HEK293 (cell line): Measurements from ENCODE around the gene ART1.

Experiments
- CTCF ChIA-PET: fragments of 350-600 bp; formaldehyde crosslinking; extraction: SDS; loops from one replicate; lab custom pipeline; 2021; ENCODE audit warnings: antibody characterized with exemption; lab: Yijun Ruan, JAX
- POLR2A ChIA-PET: fragments of 300-600 bp; formaldehyde crosslinking; extraction: SDS; loops from one replicate; lab custom pipeline; 2020; ENCODE audit warnings: antibody characterized with exemption, inconsistent platforms; lab: Yijun Ruan, JAX
- H3K27ac ChIP-seq: fragments of 200-500 bp; sonication (Bioruptor generic); 2 replicates; pipeline ENCODE4 v1.5.1; 2014; ENCODE audit warnings: low read depth, low read length, control low read depth, inconsistent platforms; ENCODE audit errors: extremely low read depth
- H3K36me3 ChIP-seq, 2 experiments: fragments of 200-500 bp in 1 of 2; sonication (Bioruptor generic) in 1 of 2; 1 replicate in 1 of 2; 2 replicates in 1 of 2; pipeline ENCODE4 v1.5.1; 2014 to 2017; ENCODE audit warnings: inconsistent platforms in 2 of 2, low read length in 2 of 2; ENCODE audit not compliant: control insufficient read depth in 2 of 2, insufficient read depth in 1 of 2
- H3K4me1 ChIP-seq: fragments of 200-500 bp; sonication (Bioruptor generic); 2 replicates; pipeline ENCODE4 v1.5.1; 2014; ENCODE audit warnings: mild to moderate bottlenecking, low read length, inconsistent platforms; ENCODE audit not compliant: control insufficient read depth, insufficient read depth
- H3K4me3 ChIP-seq: 2 replicates; pipeline ENCODE4 v1.5.1; 2011; ENCODE audit warnings: low read depth, mild to moderate bottlenecking, control low read depth, low read length, moderate library complexity
- H3K9me3 ChIP-seq: fragments of 200-500 bp; sonication (Bioruptor generic); 2 replicates; pipeline ENCODE4 v1.5.1; 2014; ENCODE audit warnings: low read depth, low read length, inconsistent platforms; ENCODE audit not compliant: control insufficient read depth, insufficient read depth
- CTCF ChIP-seq: fragments of 450-650 bp; formaldehyde crosslinking; IDR thresholded peaks from 2 replicates; pipeline ENCODE4 v1.5.1; 2016; ENCODE audit warnings: missing biosample characterization, missing genetic modification characterization
- HOXC10 ChIP-seq: sonication (generic); formaldehyde crosslinking; IDR thresholded peaks from 2 replicates; pipeline ENCODE4 v1.8.1; 2023; ENCODE audit warnings: mild to moderate bottlenecking, missing genetic modification reagents
- PRDM1 ChIP-seq: fragments of 450-650 bp; formaldehyde crosslinking; IDR thresholded peaks from 2 replicates; pipeline ENCODE4; 2016; ENCODE audit warnings: missing biosample characterization, missing genetic modification characterization
- TCF7L2 ChIP-seq: IDR thresholded peaks from 2 replicates; pipeline ENCODE4 v1.6.1; 2011; ENCODE audit warnings: low read depth, mild to moderate bottlenecking, inconsistent platforms, low read length, moderate library complexity, borderline replicate concordance
- ZNF133 ChIP-seq: fragments of 450-650 bp; formaldehyde crosslinking; IDR thresholded peaks from 2 replicates; pipeline ENCODE4 v1.5.1; 2016; ENCODE audit warnings: missing biosample characterization, missing genetic modification characterization
- ZNF148 ChIP-seq: fragments of 450-650 bp; formaldehyde crosslinking; IDR thresholded peaks from 2 replicates; pipeline ENCODE4 v1.5.0; 2017; ENCODE audit warnings: missing biosample characterization, missing genetic modification characterization, borderline replicate concordance
- ZNF174 ChIP-seq: fragments of 450-650 bp; formaldehyde crosslinking; IDR thresholded peaks from 2 replicates; pipeline ENCODE4 v1.5.0; 2017; ENCODE audit warnings: missing biosample characterization, mild to moderate bottlenecking, missing genetic modification characterization
- ZNF202 ChIP-seq: fragments of 450-650 bp; formaldehyde crosslinking; IDR thresholded peaks from 2 replicates; pipeline ENCODE4 v1.5.1; 2016; ENCODE audit warnings: missing biosample characterization, missing genetic modification characterization, borderline replicate concordance
- ZNF555 ChIP-seq: fragments of 450-650 bp; formaldehyde crosslinking; conservative IDR thresholded peaks from 2 replicates; pipeline ENCODE4 v1.5.1; 2017; ENCODE audit warnings: missing biosample characterization, mild to moderate bottlenecking, missing genetic modification characterization, inconsistent platforms
- ZNF580 ChIP-seq: fragments of 450-650 bp; formaldehyde crosslinking; IDR thresholded peaks from 2 replicates; pipeline ENCODE4 v1.5.1; 2016; ENCODE audit warnings: missing biosample characterization, missing genetic modification characterization
- ZNF610 ChIP-seq: fragments of 450-650 bp; formaldehyde crosslinking; IDR thresholded peaks from 2 replicates; pipeline ENCODE4 v1.5.1; 2016; ENCODE audit warnings: missing biosample characterization, missing genetic modification characterization, borderline replicate concordance
- ZNF654 ChIP-seq: fragments of 450-650 bp; formaldehyde crosslinking; IDR thresholded peaks from 2 replicates; pipeline ENCODE4 v1.5.1; 2016; ENCODE audit warnings: low read depth, missing biosample characterization, missing genetic modification characterization
- ZNF707 ChIP-seq: fragments of 450-650 bp; formaldehyde crosslinking; IDR thresholded peaks from 2 replicates; pipeline ENCODE4 v1.5.1; 2016; ENCODE audit warnings: missing biosample characterization, missing genetic modification characterization
- ZSCAN30 ChIP-seq: fragments of 450-650 bp; IDR thresholded peaks from 2 replicates; pipeline ENCODE4 v1.5.1; 2018; ENCODE audit warnings: missing biosample characterization, mild to moderate bottlenecking, missing genetic modification characterization, moderate library complexity

Gene ART1

GRCh38 chr11:3605771-3606203 is 39.1 kb upstream of the ART1 start (continued):
- TF ChIP-seq ZNF148 (tag by site-specific recombination) (no peak), ZNF580 (tag by site-specific recombination) (no peak), PRDM1 (tag by site-specific recombination) (no peak), TCF7L2 (no peak), HOXC10 (no peak)

GRCh38 chr11:3609416-3610265 is 35.3 kb upstream of the ART1 start:
- no peaks in the 10 kb centered on the region for H3K9me3 ChIP-seq
- ChIA-PET POLR2A (no interaction called here), CTCF (interaction anchor here (0.6 to 1.6 kb wide), 11 partner anchors 7 to 523 kb away, joined by 3 to 8 read pairs (median 4); no protein-coding TSS in a partner anchor)
- H3K27ac ChIP-seq, result no peak overlapping the region
- no peaks in the 10 kb centered on the region for H3K36me3 ChIP-seq
- H3K4me1 ChIP-seq, result no peaks in the 10 kb centered on the region
- TF ChIP-seq CTCF (tag by site-specific recombination), result peak; percentile 33; the same call in 1 of the 2 replicates
- no peak for TF ChIP-seq ZNF174 (tag by site-specific recombination)
- no peak for TF ChIP-seq ZSCAN30 (tag by site-specific recombination)
- TF ChIP-seq ZNF654 (tag by site-specific recombination), result peak; percentile 59
- TF ChIP-seq ZNF555 (tag by site-specific recombination), result no peak
- H3K4me3 ChIP-seq, result no peak overlapping the region

GRCh38 chr11:3610846-3611245 is 34.1 kb upstream of the ART1 start:
- no peak overlapping the region for H3K27ac ChIP-seq
- TF ChIP-seq ZNF610 (tag by site-specific recombination) (no peak), ZNF133 (tag by site-specific recombination) (peak; percentile 17; the same call in 1 of the 2 replicates), ZNF707 (tag by site-specific recombination) (no peak), ZNF202 (tag by site-specific recombination) (no peak), ZSCAN30 (tag by site-specific recombination) (no peak)
- POLR2A ChIA-PET, result no interaction called here
- H3K4me1 ChIP-seq, result no peaks in the 10 kb centered on the region
- H3K36me3 ChIP-seq, result no peaks in the 10 kb centered on the region
- CTCF ChIA-PET, result interaction anchor here (0.7 to 1.0 kb wide), 3 partner anchors 63 to 198 kb away, joined by 3 read pairs; partner anchors contain the start of gene PGAP2
- no peaks in the 10 kb centered on the region for H3K9me3 ChIP-seq
- H3K4me3 ChIP-seq, result no peak overlapping the region
